Kidney epithelial cell (primary cell): ENCODE data around the gene USP46. TPM values are rescaled to one million over a fixed set of nuclear protein-coding genes. Genes with fewer than 3 reads are reported as not detected.

Source experiments
- DNase-seq: peaks from one replicate; pipeline ENCODE4 v3.0.0-alpha.2; 2010; ENCODE audit warnings: low read depth
- H3K27me3 ChIP-seq: 2 replicates; pipeline ENCODE4 v1.6.0; 2011; ENCODE audit warnings: low read length; ENCODE audit not compliant: control insufficient read depth, insufficient read depth
- H3K36me3 ChIP-seq: 2 replicates; pipeline ENCODE4 v1.5.1; 2011; ENCODE audit warnings: low read length; ENCODE audit not compliant: control insufficient read depth, insufficient read depth
- H3K4me3 ChIP-seq: 2 replicates; pipeline ENCODE4 v1.5.1; 2011; ENCODE audit warnings: low read depth, mild to moderate bottlenecking, control low read depth, low read length
- CTCF ChIP-seq: IDR thresholded peaks from 2 replicates; pipeline ENCODE4 v1.5.1; 2011; ENCODE audit warnings: mild to moderate bottlenecking, moderate library complexity, low read length, control low read depth, inconsistent platforms; ENCODE audit not compliant: insufficient read depth, poor library complexity, severe bottlenecking
- total RNA-seq: library from RNA; depleted of rRNA; stranded (reverse); fragments of >200 nt; gene quantifications from 2 replicates; pipeline ENCODE4 v1.2.3, GENCODE V29; 2015

USP46 gene
- total RNA-seq, 1 donor from 2014 or later = 14.9 TPM

DNA sequence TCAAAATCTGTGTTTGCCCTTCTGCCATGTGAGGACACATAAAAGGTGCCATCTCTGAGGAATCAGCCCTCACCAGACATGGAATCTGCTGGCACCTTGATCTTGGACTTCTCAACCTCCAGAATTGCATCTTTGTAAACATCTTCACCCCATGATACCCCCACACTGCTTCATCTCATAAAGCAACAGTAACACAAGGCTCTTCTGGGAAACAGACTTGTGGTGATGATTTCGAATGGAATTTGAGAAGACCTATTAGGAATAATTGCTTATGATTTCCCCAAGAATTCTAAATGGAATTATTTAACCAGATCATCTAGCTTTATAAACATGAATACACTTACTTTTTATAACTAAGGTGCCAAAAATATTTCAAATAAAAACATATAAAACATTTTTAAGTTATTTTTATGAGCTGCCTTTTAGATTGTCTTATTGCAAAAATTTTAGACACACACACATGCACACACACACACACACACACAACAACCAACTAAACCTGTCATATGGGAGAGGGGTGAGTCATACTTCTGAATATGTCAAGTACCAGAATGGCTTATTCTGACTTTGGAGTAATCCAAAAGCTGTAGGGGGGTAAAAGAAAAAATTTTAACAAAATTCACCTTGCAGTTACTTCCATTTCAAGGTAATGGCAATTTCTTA is 82.0 kb downstream of the USP46 start:
- Histone ChIP-seq H3K36me3 (no peaks in the 10 kb centered on the region), H3K27me3 (no peaks in the 10 kb centered on the region), H3K4me3 (no peak overlapping the region)
- TF ChIP-seq CTCF = no peak
- no peak for DNase-seq

DNA sequence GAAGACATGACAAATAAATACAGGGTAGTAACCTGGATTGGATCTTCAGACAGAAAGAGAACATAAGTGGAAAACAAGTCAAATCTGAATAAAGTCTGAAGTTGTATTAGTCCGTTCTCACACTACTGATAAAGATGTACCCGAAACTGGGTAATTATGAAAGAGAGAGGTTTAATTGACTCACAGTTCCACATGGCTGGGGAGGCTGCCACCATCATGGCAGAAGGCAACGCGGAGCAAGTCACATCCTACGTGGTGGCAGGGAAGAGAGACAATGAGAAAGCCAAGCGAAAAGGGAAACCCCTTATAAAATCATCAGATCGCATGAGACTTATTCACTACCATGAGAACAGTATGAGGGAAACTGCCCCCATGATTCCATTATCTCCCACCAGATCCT is 82.8 kb downstream of the USP46 start:
- no peaks in the 10 kb centered on the region for H3K36me3 ChIP-seq
- H3K27me3 ChIP-seq = no peaks in the 10 kb centered on the region
- H3K4me3 ChIP-seq = no peak overlapping the region
- DNase-seq = no peak
- no peak for TF ChIP-seq CTCF

- H3K36me3 ChIP-seq = no peaks in the 10 kb centered on the region
- no peaks in the 10 kb centered on the region for H3K27me3 ChIP-seq
- DNase-seq = no peak
- TF ChIP-seq CTCF = no peak
- H3K4me3 ChIP-seq = no peak overlapping the region
Observed at GRCh38 chr4:52575406-52575805, 83.7 kb downstream of the USP46 start.

DNA sequence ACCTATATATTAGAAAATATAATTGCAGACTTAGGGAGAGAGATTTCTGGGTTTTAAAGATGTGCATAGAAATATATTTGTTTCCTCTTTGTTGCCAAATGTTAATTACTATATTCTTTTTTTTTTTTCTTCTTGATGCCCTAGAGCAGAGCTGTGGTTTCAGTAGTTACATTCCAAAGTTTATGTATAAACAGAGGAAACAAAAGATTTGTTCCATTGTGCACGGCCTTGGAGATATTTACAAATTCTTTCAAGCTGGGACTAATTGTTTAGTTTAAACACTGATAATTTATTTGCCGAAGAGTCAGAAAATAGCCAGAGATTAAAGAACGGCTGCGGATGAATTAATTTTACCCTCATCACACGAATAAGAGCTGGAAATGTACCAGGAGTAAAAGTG is 85.1 kb downstream of the USP46 start:
- Histone ChIP-seq H3K27me3 (no peaks in the 10 kb centered on the region), H3K4me3 (no peak overlapping the region), H3K36me3 (no peaks in the 10 kb centered on the region)
- DNase-seq = no peak
- no peak for TF ChIP-seq CTCF

GRCh38 chr4:52573551-52573950 is 85.5 kb downstream of the USP46 start:
- no peak overlapping the region for H3K4me3 ChIP-seq
- no peaks in the 10 kb centered on the region for H3K27me3 ChIP-seq
- no peaks in the 10 kb centered on the region for H3K36me3 ChIP-seq
- DNase-seq = no peak
- no peak for TF ChIP-seq CTCF

- no peak overlapping the region for H3K4me3 ChIP-seq
- no peak for DNase-seq
- no peak for TF ChIP-seq CTCF
- no peaks in the 10 kb centered on the region for H3K36me3 ChIP-seq
- no peaks in the 10 kb centered on the region for H3K27me3 ChIP-seq
Observed at GRCh38 chr4:52572936-52573485, 86.1 kb downstream of the USP46 start.
